Loucy (cell line): ENCODE data around the gene TOP3B.

Experiments used
- H2AFZ ChIP-seq: fragments of 200-600 bp; sonication (generic); 2 replicates; pipeline ENCODE4 v1.6.0; 2016; ENCODE audit warnings: antibody characterized with exemption, mild to moderate bottlenecking, low read length, moderate library complexity
- H3F3A ChIP-seq: fragments of 200-600 bp; 2 replicates; pipeline ENCODE4 v1.6.0; 2016; ENCODE audit warnings: antibody characterized with exemption, low read depth, mild to moderate bottlenecking
- H3K27me3 ChIP-seq: fragments of 200-600 bp; sonication (generic); 2 replicates; pipeline ENCODE4 v1.6.1; 2014; ENCODE audit warnings: low read length, mild to moderate bottlenecking; ENCODE audit not compliant: insufficient read depth, poor library complexity, severe bottlenecking
- H3K36me3 ChIP-seq: fragments of 200-600 bp; sonication (generic); 2 replicates; pipeline ENCODE4 v1.6.1; 2016; ENCODE audit warnings: low read length; ENCODE audit not compliant: insufficient read depth
- H3K4me1 ChIP-seq: fragments of 200-600 bp; sonication (generic); 2 replicates; pipeline ENCODE4 v1.5.1; 2014; ENCODE audit warnings: low read length, mild to moderate bottlenecking; ENCODE audit not compliant: insufficient read depth, poor library complexity, severe bottlenecking
- H3K4me2 ChIP-seq: fragments of 200-600 bp; sonication (generic); 2 replicates; pipeline ENCODE4 v1.6.0; 2014; ENCODE audit warnings: antibody characterized with exemption, low read length, low read depth, mild to moderate bottlenecking; ENCODE audit not compliant: poor library complexity, severe bottlenecking
- H3K4me3 ChIP-seq: fragments of 200-600 bp; sonication (generic); 2 replicates; pipeline ENCODE4 v1.5.1; 2014; ENCODE audit warnings: low read length, mild to moderate bottlenecking, mixed read lengths; ENCODE audit not compliant: poor library complexity, severe bottlenecking
- H3K79me2 ChIP-seq: fragments of 200-600 bp; sonication (generic); 2 replicates; pipeline ENCODE4 v1.6.1; 2014; ENCODE audit warnings: low read length; ENCODE audit not compliant: insufficient read depth
- H3K9ac ChIP-seq: fragments of 200-600 bp; sonication (generic); 2 replicates; pipeline ENCODE4 v1.6.0; 2014; ENCODE audit warnings: mild to moderate bottlenecking, low read depth, low read length, moderate library complexity; ENCODE audit not compliant: poor library complexity, severe bottlenecking
- H3K9me2 ChIP-seq: fragments of 200-600 bp; sonication (generic); replicated peaks from 2 replicates; pipeline ENCODE4 v1.6.1; 2016; ENCODE audit warnings: low read depth, low read length, mixed read lengths
- H3K9me3 ChIP-seq: fragments of 200-600 bp; sonication (generic); 2 replicates; pipeline ENCODE4 v1.6.1; 2014; ENCODE audit warnings: mild to moderate bottlenecking, antibody characterized with exemption, low read length, low read depth; ENCODE audit not compliant: insufficient read depth
- H4K20me1 ChIP-seq: fragments of 200-600 bp; sonication (generic); 2 replicates; pipeline ENCODE4 v1.6.0; 2014; ENCODE audit warnings: antibody characterized with exemption, low read length, mild to moderate bottlenecking; ENCODE audit not compliant: insufficient read depth, poor library complexity, severe bottlenecking
- EZH2phosphoT487 ChIP-seq: fragments of 200-600 bp; IDR thresholded peaks from 2 replicates; pipeline ENCODE4 v1.6.1; 2018; ENCODE audit warnings: antibody characterized with exemption, mild to moderate bottlenecking, moderate library complexity, borderline replicate concordance
- TF ChIP-seq, protein P1 (sequence below): fragments of 200-600 bp; sonication (generic); conservative IDR thresholded peaks from 2 replicates; pipeline ENCODE4 v1.5.1; 2014; ENCODE audit warnings: mild to moderate bottlenecking, antibody characterized with exemption, low read length

TOP3B gene, protein sequence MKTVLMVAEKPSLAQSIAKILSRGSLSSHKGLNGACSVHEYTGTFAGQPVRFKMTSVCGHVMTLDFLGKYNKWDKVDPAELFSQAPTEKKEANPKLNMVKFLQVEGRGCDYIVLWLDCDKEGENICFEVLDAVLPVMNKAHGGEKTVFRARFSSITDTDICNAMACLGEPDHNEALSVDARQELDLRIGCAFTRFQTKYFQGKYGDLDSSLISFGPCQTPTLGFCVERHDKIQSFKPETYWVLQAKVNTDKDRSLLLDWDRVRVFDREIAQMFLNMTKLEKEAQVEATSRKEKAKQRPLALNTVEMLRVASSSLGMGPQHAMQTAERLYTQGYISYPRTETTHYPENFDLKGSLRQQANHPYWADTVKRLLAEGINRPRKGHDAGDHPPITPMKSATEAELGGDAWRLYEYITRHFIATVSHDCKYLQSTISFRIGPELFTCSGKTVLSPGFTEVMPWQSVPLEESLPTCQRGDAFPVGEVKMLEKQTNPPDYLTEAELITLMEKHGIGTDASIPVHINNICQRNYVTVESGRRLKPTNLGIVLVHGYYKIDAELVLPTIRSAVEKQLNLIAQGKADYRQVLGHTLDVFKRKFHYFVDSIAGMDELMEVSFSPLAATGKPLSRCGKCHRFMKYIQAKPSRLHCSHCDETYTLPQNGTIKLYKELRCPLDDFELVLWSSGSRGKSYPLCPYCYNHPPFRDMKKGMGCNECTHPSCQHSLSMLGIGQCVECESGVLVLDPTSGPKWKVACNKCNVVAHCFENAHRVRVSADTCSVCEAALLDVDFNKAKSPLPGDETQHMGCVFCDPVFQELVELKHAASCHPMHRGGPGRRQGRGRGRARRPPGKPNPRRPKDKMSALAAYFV

DNA sequence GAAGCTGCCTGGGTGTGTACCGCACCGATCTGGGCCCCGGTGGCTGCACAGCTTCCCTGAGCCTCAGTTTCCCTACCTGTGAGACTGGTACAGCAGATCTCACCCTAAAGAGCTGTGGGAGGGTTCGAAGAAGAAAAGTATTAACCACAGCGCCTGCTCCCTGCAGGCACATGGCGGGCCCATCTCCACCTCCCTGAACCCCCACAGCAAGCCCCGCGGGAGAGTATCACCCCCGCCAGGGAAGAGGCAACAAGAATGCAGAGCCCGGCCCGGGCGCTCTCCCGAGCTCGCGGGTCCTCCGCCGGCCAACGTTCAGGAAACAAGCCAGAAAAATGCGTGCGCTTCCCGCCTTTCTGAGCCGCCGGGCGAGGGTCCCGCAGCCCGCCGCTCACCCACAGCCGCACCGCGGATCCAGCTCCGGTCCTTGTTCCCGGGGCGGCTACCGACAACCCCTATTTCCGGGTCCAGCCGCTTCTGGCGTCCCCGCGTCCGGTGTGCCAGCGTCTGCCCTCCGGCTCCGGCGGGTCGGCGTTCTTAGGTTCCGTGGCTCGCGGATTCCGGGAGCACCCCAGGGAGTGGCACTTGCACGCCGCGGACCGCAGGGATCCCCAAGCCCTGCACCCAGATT is at the start of gene TOP3B:
TOP3B (minus strand) TSS at position 450 of the 628 bp plus-strand sequence. CDS start 7,078 bp downstream, outside the sequence.
- Histone ChIP-seq H3K36me3 (no peaks in the 10 kb centered on the region), H4K20me1 (peaks cover 16% of the 10 kb centered on the region), H3K4me3 (peak within 1 kb of the TSS; percentile 99), H3K79me2 (peaks cover 26% of the 10 kb centered on the region), H3K9ac (peak within 1 kb of the TSS; percentile 99), H3K27me3 (peaks cover 5% of the 10 kb centered on the region), H3K4me1 (peaks cover 22% of the 10 kb centered on the region), H2AFZ (peak within 1 kb of the TSS; percentile 100), H3K9me3 (no peaks in the 10 kb centered on the region), H3K9me2 (no peaks in the 10 kb centered on the region), H3K4me2 (peak within 1 kb of the TSS; percentile 86), H3F3A (no peaks in the 10 kb centered on the region)
- no peak for TF ChIP-seq EZH2phosphoT487
- TF ChIP-seq, protein P1, sequence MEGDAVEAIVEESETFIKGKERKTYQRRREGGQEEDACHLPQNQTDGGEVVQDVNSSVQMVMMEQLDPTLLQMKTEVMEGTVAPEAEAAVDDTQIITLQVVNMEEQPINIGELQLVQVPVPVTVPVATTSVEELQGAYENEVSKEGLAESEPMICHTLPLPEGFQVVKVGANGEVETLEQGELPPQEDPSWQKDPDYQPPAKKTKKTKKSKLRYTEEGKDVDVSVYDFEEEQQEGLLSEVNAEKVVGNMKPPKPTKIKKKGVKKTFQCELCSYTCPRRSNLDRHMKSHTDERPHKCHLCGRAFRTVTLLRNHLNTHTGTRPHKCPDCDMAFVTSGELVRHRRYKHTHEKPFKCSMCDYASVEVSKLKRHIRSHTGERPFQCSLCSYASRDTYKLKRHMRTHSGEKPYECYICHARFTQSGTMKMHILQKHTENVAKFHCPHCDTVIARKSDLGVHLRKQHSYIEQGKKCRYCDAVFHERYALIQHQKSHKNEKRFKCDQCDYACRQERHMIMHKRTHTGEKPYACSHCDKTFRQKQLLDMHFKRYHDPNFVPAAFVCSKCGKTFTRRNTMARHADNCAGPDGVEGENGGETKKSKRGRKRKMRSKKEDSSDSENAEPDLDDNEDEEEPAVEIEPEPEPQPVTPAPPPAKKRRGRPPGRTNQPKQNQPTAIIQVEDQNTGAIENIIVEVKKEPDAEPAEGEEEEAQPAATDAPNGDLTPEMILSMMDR = no peak

DNA sequence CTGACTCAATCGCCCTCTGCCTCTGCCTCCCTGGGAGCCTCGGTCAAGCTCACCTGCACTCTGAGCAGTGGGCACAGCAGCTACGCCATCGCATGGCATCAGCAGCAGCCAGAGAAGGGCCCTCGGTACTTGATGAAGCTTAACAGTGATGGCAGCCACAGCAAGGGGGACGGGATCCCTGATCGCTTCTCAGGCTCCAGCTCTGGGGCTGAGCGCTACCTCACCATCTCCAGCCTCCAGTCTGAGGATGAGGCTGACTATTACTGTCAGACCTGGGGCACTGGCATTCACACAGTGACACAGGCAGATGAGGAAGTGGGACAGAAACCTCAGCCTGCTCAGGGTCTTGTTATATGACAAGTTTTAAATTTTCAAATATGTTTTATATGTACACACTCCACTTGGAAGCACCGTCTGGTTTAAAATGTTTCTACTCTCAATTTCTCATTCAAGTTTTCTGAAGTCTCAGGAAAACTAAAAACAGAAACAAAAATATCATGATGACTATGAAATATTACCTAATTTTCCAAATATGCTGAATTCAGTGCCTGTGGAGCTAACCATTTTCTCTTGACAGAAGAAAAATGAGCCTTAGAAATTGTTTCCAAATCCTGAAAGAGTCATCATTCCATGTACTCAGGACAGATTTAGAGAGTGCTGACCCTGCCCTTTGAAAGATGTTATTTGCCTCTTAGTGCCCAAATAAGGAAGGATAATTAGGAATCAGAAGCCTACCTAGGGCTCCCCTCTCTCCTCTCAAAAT is 48.8 kb upstream of the TOP3B start:
- Histone ChIP-seq H3K4me3 (no peak overlapping the region), H3K36me3 (no peaks in the 10 kb centered on the region), H3K27me3 (no peaks in the 10 kb centered on the region), H3K4me2 (no peak overlapping the region), H3K9ac (no peak overlapping the region), H3K79me2 (no peaks in the 10 kb centered on the region), H2AFZ (no peak overlapping the region), H3K4me1 (peaks cover 18% of the 10 kb centered on the region), H3K9me2 (no peaks in the 10 kb centered on the region), H3F3A (no peaks in the 10 kb centered on the region), H3K9me3 (no peaks in the 10 kb centered on the region), H4K20me1 (no peaks in the 10 kb centered on the region)
- TF ChIP-seq, protein P1 = no peak
- TF ChIP-seq EZH2phosphoT487 = no peak

DNA sequence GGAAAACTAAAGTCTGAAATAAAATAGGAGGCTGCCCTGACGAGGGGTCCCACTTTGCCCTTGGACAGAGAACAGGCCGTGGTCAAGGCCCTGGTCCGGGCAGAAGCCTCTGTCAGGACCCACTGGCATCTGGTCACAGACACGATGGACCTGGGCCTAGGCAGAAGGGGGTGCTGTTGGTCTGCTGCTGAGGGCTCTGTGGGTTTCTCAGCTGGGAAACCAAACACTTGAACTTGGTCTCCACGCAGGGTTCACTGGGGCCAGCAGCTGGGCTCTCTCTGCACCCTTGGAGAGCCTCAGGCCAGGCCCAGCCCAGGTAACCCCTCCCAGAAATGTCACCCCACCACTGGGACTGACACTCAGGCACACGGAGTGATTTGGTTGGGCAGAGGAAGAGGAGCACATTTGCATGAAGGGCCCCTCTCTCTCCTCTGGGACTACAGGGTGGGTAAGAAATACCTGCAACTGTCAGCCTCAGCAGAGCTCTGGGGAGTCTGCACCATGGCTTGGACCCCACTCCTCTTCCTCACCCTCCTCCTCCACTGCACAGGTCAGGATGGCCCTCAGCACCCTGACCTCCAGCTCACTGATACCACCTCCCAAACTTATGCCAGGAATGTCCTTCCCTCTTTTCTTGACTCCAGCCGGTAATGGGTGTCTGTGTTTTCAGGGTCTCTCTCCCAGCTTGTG is 48.1 kb upstream of the TOP3B start:
- TF ChIP-seq EZH2phosphoT487 = no peak
- TF ChIP-seq, protein P1 = peak; percentile 73
- peaks cover 18% of the 10 kb centered on the region for H3K4me1 ChIP-seq
- no peak overlapping the region for H3K9ac ChIP-seq
- no peaks in the 10 kb centered on the region for H3K9me2 ChIP-seq
- no peaks in the 10 kb centered on the region for H4K20me1 ChIP-seq
- H3K27me3 ChIP-seq = no peaks in the 10 kb centered on the region
- no peak overlapping the region for H2AFZ ChIP-seq
- no peaks in the 10 kb centered on the region for H3K79me2 ChIP-seq
- no peaks in the 10 kb centered on the region for H3F3A ChIP-seq
- no peaks in the 10 kb centered on the region for H3K36me3 ChIP-seq
- no peaks in the 10 kb centered on the region for H3K9me3 ChIP-seq
- no peak overlapping the region for H3K4me3 ChIP-seq
- no peak overlapping the region for H3K4me2 ChIP-seq
